ENCODE measurements around the gene SPRR1B. TPM values are rescaled to one million over a fixed set of nuclear protein-coding genes. Genes with fewer than 3 reads are reported as not detected.

Gene SPRR1B
- total RNA-seq, 4 donors from 2014 or later = 1.8 to 247 (median 172) TPM

- WGBS = 78% methylated on average over 1 of the region's 1 CpG
- no peaks in the 10 kb centered on the region for H3K9me3 ChIP-seq
- no peak overlapping the region for H3K4me3 ChIP-seq
- no peaks in the 10 kb centered on the region for H3K36me3 ChIP-seq
- TF ChIP-seq POLR2A (IDR thresholded peaks at IDR 0.05) = no peak
- no peak for DNase-seq (ENCODE audit: low spot score in 2 of 2)
- H3K27ac ChIP-seq = no peak overlapping the region
- no peaks in the 10 kb centered on the region for H3K4me1 ChIP-seq
- no peaks in the 10 kb centered on the region for H3K27me3 ChIP-seq
These were observed 6.6 kb upstream of the SPRR1B start for GRCh38 chr1:153024413-153024812.

- Histone ChIP-seq H3K4me3 (no peak overlapping the region), H3K9me3 (no peaks in the 10 kb centered on the region), H3K27me3 (no peaks in the 10 kb centered on the region), H3K27ac (no peak overlapping the region), H3K4me1 (no peaks in the 10 kb centered on the region), H3K36me3 (no peaks in the 10 kb centered on the region)
- DNase-seq (ENCODE audit: low spot score in 2 of 2) = no peak
- TF ChIP-seq CTCF (IDR thresholded peaks at IDR 0.05) = no peak
- TF ChIP-seq POLR2A (IDR thresholded peaks at IDR 0.05) = no peak
- no peak for TF ChIP-seq POLR2AphosphoS5 (IDR thresholded peaks at IDR 0.05)
- WGBS = 55% methylated on average over 1 of the region's 1 CpG
These were observed 5.2 kb upstream of the SPRR1B start for GRCh38 chr1:153025797-153026196.

- no peak overlapping the region for H3K27ac ChIP-seq
- TF ChIP-seq EP300 (IDR thresholded peaks at IDR 0.05) (no peak), CTCF (IDR thresholded peaks at IDR 0.05) (no peak), POLR2AphosphoS5 (IDR thresholded peaks at IDR 0.05) (no peak), POLR2A (IDR thresholded peaks at IDR 0.05) (no peak)
- DNase-seq (ENCODE audit: low spot score in 2 of 2) = no peak
- H3K4me1 ChIP-seq = no peaks in the 10 kb centered on the region
- no peaks in the 10 kb centered on the region for H3K27me3 ChIP-seq
- no peaks in the 10 kb centered on the region for H3K9me3 ChIP-seq
- no peak overlapping the region for H3K4me3 ChIP-seq
- H3K36me3 ChIP-seq = no peaks in the 10 kb centered on the region
- WGBS = 43% methylated on average over 1 of the region's 1 CpG
These were observed 2.2 kb upstream of the SPRR1B start for GRCh38 chr1:153028766-153029165.

GRCh38 chr1:153032073-153032472, 1.1 kb downstream of the SPRR1B start:
- Histone ChIP-seq H3K27ac (no peak overlapping the region), H3K4me3 (no peak overlapping the region), H3K36me3 (no peaks in the 10 kb centered on the region), H3K27me3 (no peaks in the 10 kb centered on the region), H3K9me3 (no peaks in the 10 kb centered on the region), H3K4me1 (no peaks in the 10 kb centered on the region)
- no peak for DNase-seq (ENCODE audit: low spot score in 2 of 2)
- TF ChIP-seq EP300 (IDR thresholded peaks at IDR 0.05) = no peak
- TF ChIP-seq CTCF (IDR thresholded peaks at IDR 0.05) = no peak
- no peak for TF ChIP-seq POLR2AphosphoS5 (IDR thresholded peaks at IDR 0.05)
- no peak for TF ChIP-seq POLR2A (IDR thresholded peaks at IDR 0.05)

- no peaks in the 10 kb centered on the region for H3K9me3 ChIP-seq
- no peaks in the 10 kb centered on the region for H3K36me3 ChIP-seq
- DNase-seq (ENCODE audit: low spot score in 2 of 2) = no peak
- WGBS = 22% methylated on average over 3 of the region's 3 CpGs
- H3K4me3 ChIP-seq = no peak overlapping the region
- no peak overlapping the region for H3K27ac ChIP-seq
- H3K4me1 ChIP-seq = no peaks in the 10 kb centered on the region
- no peak for TF ChIP-seq CTCF (IDR thresholded peaks at IDR 0.05)
- no peak for TF ChIP-seq EP300 (IDR thresholded peaks at IDR 0.05)
- TF ChIP-seq POLR2AphosphoS5 (IDR thresholded peaks at IDR 0.05) = no peak
- no peak for TF ChIP-seq POLR2A (IDR thresholded peaks at IDR 0.05)
- H3K27me3 ChIP-seq = no peaks in the 10 kb centered on the region
These were observed 1.8 kb downstream of the SPRR1B start for GRCh38 chr1:153032677-153033308.

- WGBS = 91% methylated on average over 1 of the region's 1 CpG
- Histone ChIP-seq H3K27me3 (no peaks in the 10 kb centered on the region), H3K9me3 (no peaks in the 10 kb centered on the region), H3K27ac (no peak overlapping the region), H3K4me1 (no peaks in the 10 kb centered on the region), H3K4me3 (no peak overlapping the region), H3K36me3 (no peaks in the 10 kb centered on the region)
- DNase-seq (ENCODE audit: low spot score in 2 of 2) = no peak
- TF ChIP-seq CTCF (IDR thresholded peaks at IDR 0.05) = no peak
- no peak for TF ChIP-seq POLR2AphosphoS5 (IDR thresholded peaks at IDR 0.05)
- no peak for TF ChIP-seq EP300 (IDR thresholded peaks at IDR 0.05)
These were observed 4.2 kb downstream of the SPRR1B start for GRCh38 chr1:153035211-153035610.

Data from suprapubic skin (tissue), 4 donors.